ENCODE data around the gene DHX32. TPM values are rescaled to one million over a fixed set of nuclear protein-coding genes. Genes with fewer than 3 reads are reported as not detected.

DHX32 gene
- total RNA-seq, 4 donors from 2014 or later, result 13.5 to 105 (median 30.9) TPM

- intact Hi-C loops (cut with DNase I; ENCODE audit: low total_unique reads), result no loop called here
- Histone ChIP-seq H3K9me3 (no peaks in the 10 kb centered on the region), H3K4me3 (no peak overlapping the region), H3K27ac (no peak overlapping the region), H3K27me3 (no peaks in the 10 kb centered on the region), H3K36me3 (no peaks in the 10 kb centered on the region), H3K4me1 (no peaks in the 10 kb centered on the region)
- no peak for DNase-seq
- TF ChIP-seq CTCF (IDR thresholded peaks at IDR 0.05) (no peak), POLR2A (IDR thresholded peaks at IDR 0.05) (no peak)
Measured at GRCh38 chr10:125866421-125867029, 14.6 kb downstream of the DHX32 start.

DNA sequence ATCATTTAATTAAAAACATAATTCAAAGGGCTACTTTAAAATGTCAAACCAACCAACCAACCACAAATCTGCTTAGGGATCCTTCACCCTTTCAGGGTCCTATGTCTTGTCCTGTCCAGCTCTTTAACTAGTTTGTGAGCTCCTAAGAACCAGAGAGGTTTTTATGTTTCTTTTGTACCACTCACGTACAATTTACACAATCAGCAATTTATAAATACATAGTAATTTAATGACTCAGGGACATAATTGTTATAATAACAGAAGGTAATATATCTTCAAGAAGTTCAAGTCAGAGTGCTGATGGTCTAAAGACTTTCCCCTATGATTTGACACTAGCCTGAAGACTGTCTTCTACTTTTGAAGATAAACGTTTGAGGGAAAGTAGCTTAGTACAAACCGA, 16.0 kb downstream of the DHX32 start:
- intact Hi-C loops (cut with DNase I; ENCODE audit: low total_unique reads), result no loop called here
- Histone ChIP-seq H3K36me3 (no peaks in the 10 kb centered on the region), H3K4me3 (no peak overlapping the region), H3K27me3 (no peaks in the 10 kb centered on the region), H3K27ac (no peak overlapping the region), H3K4me1 (no peaks in the 10 kb centered on the region), H3K9me3 (no peaks in the 10 kb centered on the region)
- DNase-seq, result no peak
- TF ChIP-seq CTCF (IDR thresholded peaks at IDR 0.05) (no peak), POLR2A (IDR thresholded peaks at IDR 0.05) (no peak)

DNA sequence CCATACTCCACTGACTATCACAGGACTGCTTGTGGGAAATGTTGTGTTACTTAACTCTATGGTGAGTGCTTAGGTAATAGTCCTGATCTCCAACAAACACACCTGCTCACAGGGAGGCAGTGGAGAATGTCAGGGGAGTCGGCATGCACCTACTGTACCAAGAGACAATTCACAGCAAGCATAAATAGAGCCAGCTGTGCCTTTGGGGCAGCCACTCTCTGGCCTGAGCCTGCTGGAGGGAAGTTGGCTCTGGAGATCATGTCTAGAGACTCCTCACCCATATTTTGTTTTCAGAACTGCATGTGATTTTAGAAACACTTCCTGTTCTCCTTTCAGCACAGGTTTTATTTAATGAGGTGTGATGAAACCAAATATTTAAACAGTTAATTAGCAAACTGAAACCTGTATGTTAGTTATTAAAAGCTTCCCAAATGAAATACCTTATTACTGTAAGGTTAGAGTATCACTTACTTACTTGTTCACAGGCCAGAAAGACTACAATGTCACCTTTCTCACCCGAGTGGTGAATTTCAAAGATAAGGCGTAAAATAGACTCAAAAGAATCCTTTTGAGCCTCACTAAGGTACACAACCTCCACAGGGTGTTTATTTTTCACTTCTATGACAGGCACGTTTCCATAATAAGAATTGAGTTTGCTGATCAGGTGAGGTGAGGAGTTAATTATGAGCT, 21.8 kb downstream of the DHX32 start:
- no peak for TF ChIP-seq POLR2A (IDR thresholded peaks at IDR 0.05)
- TF ChIP-seq CTCF (IDR thresholded peaks at IDR 0.05), result no peak
- no peaks in the 10 kb centered on the region for H3K36me3 ChIP-seq

GRCh38 chr10:125857185-125857760, 23.8 kb downstream of the DHX32 start:
- no peaks in the 10 kb centered on the region for H3K4me1 ChIP-seq
- intact Hi-C loops (cut with DNase I; ENCODE audit: low total_unique reads), result no loop called here
- no peak overlapping the region for H3K4me3 ChIP-seq
- H3K27ac ChIP-seq, result no peak overlapping the region
- DNase-seq, result no peak
- H3K36me3 ChIP-seq, result no peaks in the 10 kb centered on the region
- no peaks in the 10 kb centered on the region for H3K27me3 ChIP-seq
- TF ChIP-seq POLR2A (IDR thresholded peaks at IDR 0.05) (no peak), CTCF (IDR thresholded peaks at IDR 0.05) (no peak)
- H3K9me3 ChIP-seq, result no peaks in the 10 kb centered on the region

More for the DNA sequence above, 21.8 kb downstream of the DHX32 start:
- no peak for DNase-seq
- Histone ChIP-seq H3K4me1 (no peaks in the 10 kb centered on the region), H3K27me3 (no peaks in the 10 kb centered on the region), H3K4me3 (no peak overlapping the region), H3K9me3 (no peaks in the 10 kb centered on the region), H3K27ac (no peak overlapping the region)
- intact Hi-C loops (cut with DNase I; ENCODE audit: low total_unique reads), result no loop called here

- DNase-seq, result no peak
- intact Hi-C loops (cut with DNase I; ENCODE audit: low total_unique reads), result no loop called here
- no peaks in the 10 kb centered on the region for H3K36me3 ChIP-seq
- H3K27ac ChIP-seq, result no peak overlapping the region
- no peaks in the 10 kb centered on the region for H3K4me1 ChIP-seq
- TF ChIP-seq POLR2A (IDR thresholded peaks at IDR 0.05) (no peak), CTCF (IDR thresholded peaks at IDR 0.05) (no peak)
- no peak overlapping the region for H3K4me3 ChIP-seq
- no peaks in the 10 kb centered on the region for H3K27me3 ChIP-seq
- no peaks in the 10 kb centered on the region for H3K9me3 ChIP-seq
Measured at GRCh38 chr10:125852487-125852886, 28.6 kb downstream of the DHX32 start.

Measured in uterus (tissue), 4 donors.